Measurements from ENCODE around the gene ENKD1. TPM values are rescaled to one million over a fixed set of nuclear protein-coding genes. Genes with fewer than 3 reads are reported as not detected.

Gene ENKD1
- polyA plus RNA-seq, 2 of the 4 experiments (the other 2 are of a cell fraction) = 4.0 to 12.2 TPM

DNA sequence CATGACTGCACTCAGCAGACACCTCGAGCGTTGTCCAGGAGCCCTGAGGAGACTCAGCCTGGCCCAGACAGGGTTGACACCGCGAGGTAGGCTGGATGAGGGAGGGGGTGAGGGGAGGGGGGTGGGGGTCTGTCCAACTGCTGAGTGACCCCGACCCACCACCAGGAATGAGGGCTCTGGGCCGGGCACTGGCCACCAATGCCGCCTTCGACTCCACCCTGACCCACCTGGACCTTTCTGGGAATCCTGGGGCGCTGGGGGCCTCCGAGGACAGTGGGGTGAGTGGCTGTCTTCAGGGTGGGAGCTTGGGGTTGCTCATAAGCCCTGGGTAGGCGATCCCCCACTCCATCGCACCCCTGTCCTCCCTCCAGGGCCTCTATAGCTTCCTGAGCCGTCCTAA, 18.9 kb downstream of the ENKD1 start (continued):
- TF ChIP-seq RARB (CRISPR knock-in tag; IDR thresholded peaks at IDR 0.05) (no peak), ZSCAN20 (CRISPR knock-in tag; IDR thresholded peaks at IDR 0.05) (no peak)
- TF ChIP-seq, protein P1, sequence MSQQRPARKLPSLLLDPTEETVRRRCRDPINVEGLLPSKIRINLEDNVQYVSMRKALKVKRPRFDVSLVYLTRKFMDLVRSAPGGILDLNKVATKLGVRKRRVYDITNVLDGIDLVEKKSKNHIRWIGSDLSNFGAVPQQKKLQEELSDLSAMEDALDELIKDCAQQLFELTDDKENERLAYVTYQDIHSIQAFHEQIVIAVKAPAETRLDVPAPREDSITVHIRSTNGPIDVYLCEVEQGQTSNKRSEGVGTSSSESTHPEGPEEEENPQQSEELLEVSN (IDR thresholded peaks at IDR 0.05; ENCODE audit: borderline replicate concordance, low read depth) = no peak
- TF ChIP-seq, protein P2, sequence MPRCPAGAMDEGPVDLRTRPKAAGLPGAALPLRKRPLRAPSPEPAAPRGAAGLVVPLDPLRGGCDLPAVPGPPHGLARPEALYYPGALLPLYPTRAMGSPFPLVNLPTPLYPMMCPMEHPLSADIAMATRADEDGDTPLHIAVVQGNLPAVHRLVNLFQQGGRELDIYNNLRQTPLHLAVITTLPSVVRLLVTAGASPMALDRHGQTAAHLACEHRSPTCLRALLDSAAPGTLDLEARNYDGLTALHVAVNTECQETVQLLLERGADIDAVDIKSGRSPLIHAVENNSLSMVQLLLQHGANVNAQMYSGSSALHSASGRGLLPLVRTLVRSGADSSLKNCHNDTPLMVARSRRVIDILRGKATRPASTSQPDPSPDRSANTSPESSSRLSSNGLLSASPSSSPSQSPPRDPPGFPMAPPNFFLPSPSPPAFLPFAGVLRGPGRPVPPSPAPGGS (IDR thresholded peaks at IDR 0.05) = no peak

DNA sequence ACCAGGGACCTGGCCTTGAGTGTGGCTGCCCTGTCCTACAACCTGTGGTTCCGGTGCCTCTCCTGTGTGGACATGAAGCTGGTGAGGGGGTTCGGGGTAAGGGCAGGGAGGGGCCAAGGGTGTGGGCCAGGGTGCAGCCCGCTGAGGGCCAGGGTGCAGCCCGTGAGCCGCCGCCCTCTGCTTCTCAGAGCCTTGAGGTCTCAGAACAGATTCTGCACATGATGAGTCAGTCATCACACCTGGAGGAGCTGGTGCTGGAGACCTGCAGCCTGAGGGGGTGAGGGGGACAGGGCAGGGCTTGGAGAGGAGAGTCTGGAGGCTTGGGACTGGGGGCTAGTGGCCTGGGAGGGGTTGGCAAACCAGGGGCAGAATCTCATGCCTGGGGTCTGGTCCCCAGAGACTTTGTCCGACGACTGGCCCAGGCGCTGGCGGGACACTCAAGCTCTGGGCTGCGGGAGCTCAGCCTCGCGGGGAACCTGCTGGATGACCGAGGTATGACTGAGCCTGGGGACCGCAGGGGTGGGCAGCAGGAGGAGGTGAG, 19.4 kb downstream of the ENKD1 start:
- Histone ChIP-seq H3K4me1 (0 out of 3 replicates have a peak, but pooled peaks cover 3% of the 10 kb centered on the region), H3K9me3 (no peaks in the 10 kb centered on the region), H3K4me2 (no peak overlapping the region), H3K27ac (no peak overlapping the region), H3K4me3 (no peak overlapping the region)
- ATAC-seq (no peak), FAIRE-seq (no peak), DNase-seq (ENCODE audit: low read depth in 1 of 2, low spot score in 1 of 2) (no peak)
- 65% methylated on average over 8 of the region's 15 CpGs for WGBS (ENCODE audit: missing lambda C conversion rate)
- TF ChIP-seq RNF2 (IDR thresholded peaks at IDR 0.05; ENCODE audit: borderline replicate concordance, low read depth) (no peak), MAFK (IDR thresholded peaks at IDR 0.05; ENCODE audit: partially characterized antibody) (no peak), CEBPB (IDR thresholded peaks at IDR 0.05) (no peak), EP300 (IDR thresholded peaks at IDR 0.05) (no peak), ZSCAN20 (CRISPR knock-in tag; IDR thresholded peaks at IDR 0.05) (no peak), SREBF2 (IDR thresholded peaks at IDR 0.05) (no peak), BHLHE40 (IDR thresholded peaks at IDR 0.05; ENCODE audit: low read depth, low read length) (no peak), PHF8 (IDR thresholded peaks at IDR 0.05; ENCODE audit: borderline replicate concordance, low read depth) (no peak), EHF (CRISPR knock-in tag; IDR thresholded peaks at IDR 0.05) (no peak), HOXB5 (CRISPR knock-in tag; IDR thresholded peaks at IDR 0.05) (no peak), MAZ (IDR thresholded peaks at IDR 0.05; ENCODE audit: borderline replicate concordance, low read depth, low read length) (no peak), CHD4 (IDR thresholded peaks at IDR 0.05; ENCODE audit: borderline replicate concordance) (no peak), CBX8 (IDR thresholded peaks at IDR 0.05) (no peak)
- TF ChIP-seq, protein P3, sequence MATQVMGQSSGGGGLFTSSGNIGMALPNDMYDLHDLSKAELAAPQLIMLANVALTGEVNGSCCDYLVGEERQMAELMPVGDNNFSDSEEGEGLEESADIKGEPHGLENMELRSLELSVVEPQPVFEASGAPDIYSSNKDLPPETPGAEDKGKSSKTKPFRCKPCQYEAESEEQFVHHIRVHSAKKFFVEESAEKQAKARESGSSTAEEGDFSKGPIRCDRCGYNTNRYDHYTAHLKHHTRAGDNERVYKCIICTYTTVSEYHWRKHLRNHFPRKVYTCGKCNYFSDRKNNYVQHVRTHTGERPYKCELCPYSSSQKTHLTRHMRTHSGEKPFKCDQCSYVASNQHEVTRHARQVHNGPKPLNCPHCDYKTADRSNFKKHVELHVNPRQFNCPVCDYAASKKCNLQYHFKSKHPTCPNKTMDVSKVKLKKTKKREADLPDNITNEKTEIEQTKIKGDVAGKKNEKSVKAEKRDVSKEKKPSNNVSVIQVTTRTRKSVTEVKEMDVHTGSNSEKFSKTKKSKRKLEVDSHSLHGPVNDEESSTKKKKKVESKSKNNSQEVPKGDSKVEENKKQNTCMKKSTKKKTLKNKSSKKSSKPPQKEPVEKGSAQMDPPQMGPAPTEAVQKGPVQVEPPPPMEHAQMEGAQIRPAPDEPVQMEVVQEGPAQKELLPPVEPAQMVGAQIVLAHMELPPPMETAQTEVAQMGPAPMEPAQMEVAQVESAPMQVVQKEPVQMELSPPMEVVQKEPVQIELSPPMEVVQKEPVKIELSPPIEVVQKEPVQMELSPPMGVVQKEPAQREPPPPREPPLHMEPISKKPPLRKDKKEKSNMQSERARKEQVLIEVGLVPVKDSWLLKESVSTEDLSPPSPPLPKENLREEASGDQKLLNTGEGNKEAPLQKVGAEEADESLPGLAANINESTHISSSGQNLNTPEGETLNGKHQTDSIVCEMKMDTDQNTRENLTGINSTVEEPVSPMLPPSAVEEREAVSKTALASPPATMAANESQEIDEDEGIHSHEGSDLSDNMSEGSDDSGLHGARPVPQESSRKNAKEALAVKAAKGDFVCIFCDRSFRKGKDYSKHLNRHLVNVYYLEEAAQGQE (IDR thresholded peaks at IDR 0.05) = no peak
- TF ChIP-seq, protein P4, sequence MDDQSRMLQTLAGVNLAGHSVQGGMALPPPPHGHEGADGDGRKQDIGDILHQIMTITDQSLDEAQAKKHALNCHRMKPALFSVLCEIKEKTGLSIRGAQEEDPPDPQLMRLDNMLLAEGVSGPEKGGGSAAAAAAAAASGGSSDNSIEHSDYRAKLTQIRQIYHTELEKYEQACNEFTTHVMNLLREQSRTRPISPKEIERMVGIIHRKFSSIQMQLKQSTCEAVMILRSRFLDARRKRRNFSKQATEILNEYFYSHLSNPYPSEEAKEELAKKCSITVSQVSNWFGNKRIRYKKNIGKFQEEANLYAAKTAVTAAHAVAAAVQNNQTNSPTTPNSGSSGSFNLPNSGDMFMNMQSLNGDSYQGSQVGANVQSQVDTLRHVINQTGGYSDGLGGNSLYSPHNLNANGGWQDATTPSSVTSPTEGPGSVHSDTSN (IDR thresholded peaks at IDR 0.05) = no peak
- POLR2A ChIA-PET = interaction anchor here (0.8 kb wide), 1 partner anchor 13 kb away, joined by 4 read pairs; the partner anchor contains the start of gene ACD
- CTCF ChIA-PET = interaction anchor here (1.0 to 17.9 kb wide), 10 partner anchors 9 to 281 kb away, joined by 3 to 205 read pairs (median 7); partner anchors contain the start of gene CTCF
